A549 (cell line): Measurements from ENCODE around the gene CASQ1. TPM values are rescaled to one million over a fixed set of nuclear protein-coding genes. Genes with fewer than 3 reads are reported as not detected.

Experiments used
- ATAC-seq, 2 experiments: fragments of 200-7000 bp in 1 of 2; fragments of >200 bp in 1 of 2; cut with Nextera tagmentation in 1 of 2; cut with Tn5 transposase in 1 of 2; 3 replicates each; pipeline versions ENCODE4 v1.8.0 to v1.9.1; 2018 to 2020; ENCODE audit warnings: mild to moderate bottlenecking in 1 of 2, moderate library complexity in 1 of 2
- CTCF ChIA-PET: fragments of 300-600 bp; sonication (Branson Sonifier 250); formaldehyde crosslinking; extraction: SDS; loops from one replicate; lab custom pipeline; 2021; ENCODE audit warnings: antibody characterized with exemption, inconsistent platforms; lab: Yijun Ruan, JAX
- POLR2A ChIA-PET: fragments of 350-600 bp; formaldehyde crosslinking; extraction: SDS; loops from one replicate; lab custom pipeline; 2021; ENCODE audit warnings: antibody characterized with exemption, inconsistent platforms; lab: Yijun Ruan, JAX
- DNase-seq, 2 experiments: peaks; one replicate each; pipeline versions ENCODE4 v3.0.0 to v3.0.0-alpha.2; 2011 to 2016; ENCODE audit warnings: low read depth in 1 of 2, low spot score in 1 of 2
- FAIRE-seq: peaks from 2 replicates; lab custom pipeline; 2011; peaks lifted over from hg19 to GRCh38; lab: Jason Lieb, UNC
- H3K27ac ChIP-seq, 2 experiments: fragments of >200 bp; sonication (Bioruptor Twin); formaldehyde crosslinking; 3 replicates each; pipeline ENCODE4 v1.5.1; 2016 to 2017
- H3K4me1 ChIP-seq: fragments of >200 bp; sonication (Bioruptor Twin); formaldehyde crosslinking; 3 replicates; pipeline ENCODE4 v1.6.1; 2016
- H3K4me2 ChIP-seq: fragments of >200 bp; sonication (Bioruptor Twin); formaldehyde crosslinking; 3 replicates; pipeline ENCODE4 v1.6.1; 2016
- H3K4me3 ChIP-seq: fragments of >200 bp; sonication (Bioruptor Twin); formaldehyde crosslinking; 3 replicates; pipeline ENCODE4 v1.5.1; 2016
- H3K9me3 ChIP-seq: fragments of >200 bp; sonication (Bioruptor Twin); formaldehyde crosslinking; 3 replicates; pipeline ENCODE4 v1.6.1; 2016
- BHLHE40 ChIP-seq: IDR thresholded peaks from 2 replicates; pipeline ENCODE4 v1.6.1; 2012; ENCODE audit warnings: low read depth, low read length, inconsistent platforms
- CBX2 ChIP-seq: fragments of 200-600 bp; sonication (generic); IDR thresholded peaks from 2 replicates; pipeline ENCODE4 v1.6.1; 2016; ENCODE audit warnings: low read depth, mild to moderate bottlenecking, borderline replicate concordance
- CEBPB ChIP-seq, 2 experiments: fragments of >200 bp in 1 of 2; sonication (Bioruptor Twin) in 1 of 2; formaldehyde crosslinking in 1 of 2; IDR thresholded peaks; 2 replicates each; pipeline ENCODE4 v1.6.1; 2012 to 2016
- EP300 ChIP-seq, 2 experiments: fragments of >200 bp; sonication (Bioruptor Twin); formaldehyde crosslinking; IDR thresholded peaks; 2 replicates in 1 of 2; 3 replicates in 1 of 2; pipeline ENCODE4 v1.6.1; 2016 to 2017
- ESRRA ChIP-seq: fragments of 150-350 bp; IDR thresholded peaks from 2 replicates; pipeline ENCODE4 v1.6.1; 2014; ENCODE audit warnings: mild to moderate bottlenecking, low read length, borderline replicate concordance
- FOSB ChIP-seq: fragments of 250-450 bp; sonication (Bioruptor Pico); IDR thresholded peaks from 2 replicates; pipeline ENCODE4 v1.5.0; 2020; ENCODE audit warnings: mild to moderate bottlenecking, moderate library complexity
- FOSL2 ChIP-seq, 2 experiments: fragments of 450-650 bp in 1 of 2; fragments of >200 bp in 1 of 2; sonication (Bioruptor Twin) in 1 of 2; formaldehyde crosslinking; IDR thresholded peaks; 2 replicates each; pipeline versions ENCODE4 v1.5.0 to v1.6.1; 2016 to 2020; ENCODE audit warnings: mild to moderate bottlenecking in 1 of 2, moderate library complexity in 1 of 2
- GATA3 ChIP-seq: IDR thresholded peaks from 2 replicates; pipeline ENCODE4 v1.6.1; 2012; ENCODE audit warnings: borderline replicate concordance
- HDAC2 ChIP-seq: fragments of 200-600 bp; sonication (generic); IDR thresholded peaks from 2 replicates; pipeline ENCODE4 v1.6.1; 2016
- HMGXB4 ChIP-seq: fragments of 250-450 bp; sonication (Bioruptor Pico); IDR thresholded peaks from 2 replicates; pipeline ENCODE4 v1.5.0; 2021; ENCODE audit warnings: mild to moderate bottlenecking, moderate library complexity, borderline replicate concordance
- HOXA7 ChIP-seq: fragments of 250-450 bp; sonication (Bioruptor Pico); IDR thresholded peaks from 2 replicates; pipeline ENCODE4 v1.5.0; 2020; ENCODE audit warnings: mild to moderate bottlenecking, moderate library complexity
- HOXB5 ChIP-seq: fragments of 250-450 bp; sonication (Bioruptor Pico); IDR thresholded peaks from 2 replicates; pipeline ENCODE4 v1.5.0; 2020; ENCODE audit warnings: mild to moderate bottlenecking, moderate library complexity
- JUN ChIP-seq, 2 experiments: fragments of >200 bp; sonication (Bioruptor Twin); formaldehyde crosslinking; IDR thresholded peaks; 2 replicates in 1 of 2; 3 replicates in 1 of 2; pipeline ENCODE4 v1.6.1; 2016 to 2017
- JUNB ChIP-seq: fragments of >200 bp; sonication (Bioruptor Twin); formaldehyde crosslinking; IDR thresholded peaks from 2 replicates; pipeline ENCODE4 v1.6.1; 2016
- MAZ ChIP-seq: fragments of 150-350 bp; IDR thresholded peaks from 2 replicates; pipeline ENCODE4 v1.6.1; 2014; ENCODE audit warnings: antibody characterized with exemption, low read depth, low read length, borderline replicate concordance
- NFE2L2 ChIP-seq: fragments of 150-350 bp; conservative IDR thresholded peaks from 2 replicates; pipeline ENCODE4 v1.6.1; 2014; ENCODE audit warnings: low read length
- PHF8 ChIP-seq: fragments of 200-600 bp; sonication (generic); IDR thresholded peaks from 2 replicates; pipeline ENCODE4 v1.6.1; 2016; ENCODE audit warnings: low read depth, mild to moderate bottlenecking, antibody characterized with exemption, moderate library complexity, borderline replicate concordance
- RAD21 ChIP-seq, 2 experiments: fragments of >200 bp in 1 of 2; sonication (Bioruptor Twin) in 1 of 2; formaldehyde crosslinking in 1 of 2; IDR thresholded peaks in 1 of 2; conservative IDR thresholded peaks in 1 of 2; 2 replicates in 1 of 2; 3 replicates in 1 of 2; pipeline ENCODE4 v1.6.1; 2012 to 2018; ENCODE audit warnings: inconsistent platforms in 1 of 2
- RARB ChIP-seq: fragments of 250-450 bp; sonication (Bioruptor Pico); IDR thresholded peaks from 2 replicates; pipeline ENCODE4 v1.8.0; 2021; ENCODE audit warnings: mild to moderate bottlenecking, moderate library complexity
- RCOR1 ChIP-seq: fragments of 150-350 bp; IDR thresholded peaks from 2 replicates; pipeline ENCODE4 v1.6.1; 2014; ENCODE audit warnings: antibody characterized with exemption, low read length, low read depth
- RFX5 ChIP-seq: fragments of 450-650 bp; IDR thresholded peaks from 2 replicates; pipeline ENCODE4 v1.7.1; 2014; ENCODE audit warnings: antibody characterized with exemption, mild to moderate bottlenecking, moderate library complexity
- SREBF2 ChIP-seq: fragments of 450-650 bp; IDR thresholded peaks from 2 replicates; pipeline ENCODE4 v1.6.1; 2014; ENCODE audit warnings: mild to moderate bottlenecking, moderate library complexity
- USF2 ChIP-seq: fragments of 450-650 bp; IDR thresholded peaks from 2 replicates; pipeline ENCODE4 v1.6.1; 2014; ENCODE audit warnings: antibody characterized with exemption
- ZC3H11A ChIP-seq: fragments of 450-650 bp; IDR thresholded peaks from 2 replicates; pipeline ENCODE4 v1.6.1; 2014; ENCODE audit warnings: antibody characterized with exemption, mild to moderate bottlenecking
- ZFP36 ChIP-seq: fragments of 450-650 bp; IDR thresholded peaks from 2 replicates; pipeline ENCODE4 v1.6.1; 2014; ENCODE audit warnings: borderline replicate concordance; ENCODE audit not compliant: partially characterized antibody
- ZNF302 ChIP-seq: fragments of 250-450 bp; sonication (Bioruptor Pico); IDR thresholded peaks from 2 replicates; pipeline ENCODE4 v1.9.0; 2021; ENCODE audit warnings: inconsistent platforms, mild to moderate bottlenecking, moderate library complexity
- WGBS: methylation state at CpG from one replicate; pipeline ENCODE4 v1.1.6; 2017; ENCODE audit errors: missing lambda C conversion rate; 5-methylcytosine and 5-hydroxymethylcytosine counted together
- polyA plus RNA-seq, 4 experiments: library from polyadenylated mRNA; depleted of rRNA in 3 of 4; stranded (reverse); fragments of >200 nt; fragmentation: RNase III in 1 of 4; extraction: RNeasy Plus Mini Kit Qiagen cat#74134 plus additional on column Dnase treatment in 1 of 4; gene quantifications; 2 replicates in 3 of 4; 3 replicates in 1 of 4; pipeline ENCODE4 v1.2.3, GENCODE V29; 2011 to 2017
- TF ChIP-seq, protein P1 (sequence below): fragments of >200 bp; sonication (Bioruptor Twin); formaldehyde crosslinking; IDR thresholded peaks from 2 replicates; pipeline ENCODE4 v1.6.1; 2016
- TF ChIP-seq, protein P2 (sequence below): IDR thresholded peaks from 2 replicates; pipeline ENCODE4 v1.6.1; 2012; ENCODE audit warnings: low read depth, borderline replicate concordance
- TF ChIP-seq, protein P3 (sequence below): fragments of 150-350 bp; IDR thresholded peaks from 2 replicates; pipeline ENCODE4 v1.6.1; 2014; ENCODE audit warnings: low read depth, mild to moderate bottlenecking, low read length

CASQ1 gene
- polyA plus RNA-seq, 2 of the 4 experiments (the other 2 are of a cell fraction): 0.04 to 0.08 TPM

DNA sequence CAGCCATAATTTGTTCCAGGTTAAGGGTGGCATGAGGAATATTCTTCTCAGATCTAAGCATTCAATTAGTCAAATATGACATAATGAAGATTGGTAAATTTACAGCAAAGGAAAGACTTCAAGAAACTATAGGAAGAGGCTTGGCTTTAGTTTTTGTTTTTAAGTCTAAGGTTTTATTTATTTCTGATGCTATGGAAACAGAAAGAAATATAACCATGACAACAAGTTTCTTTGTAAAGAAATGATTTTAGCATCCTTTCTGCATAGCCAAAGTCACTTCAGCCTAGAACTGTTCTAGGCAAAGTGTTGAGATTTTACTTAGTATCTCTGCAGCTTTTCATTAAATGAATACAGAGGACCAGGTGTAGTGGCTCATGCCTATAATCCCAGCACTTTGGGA, 42.5 kb downstream of the CASQ1 start:
- no peak for FAIRE-seq
- H3K4me3 ChIP-seq: no peak overlapping the region
- CTCF ChIA-PET: interaction anchor here (0.6 to 5.4 kb wide), 9 partner anchors 9 to 132 kb away, joined by 3 to 24 read pairs (median 5); no protein-coding TSS in a partner anchor

DNA sequence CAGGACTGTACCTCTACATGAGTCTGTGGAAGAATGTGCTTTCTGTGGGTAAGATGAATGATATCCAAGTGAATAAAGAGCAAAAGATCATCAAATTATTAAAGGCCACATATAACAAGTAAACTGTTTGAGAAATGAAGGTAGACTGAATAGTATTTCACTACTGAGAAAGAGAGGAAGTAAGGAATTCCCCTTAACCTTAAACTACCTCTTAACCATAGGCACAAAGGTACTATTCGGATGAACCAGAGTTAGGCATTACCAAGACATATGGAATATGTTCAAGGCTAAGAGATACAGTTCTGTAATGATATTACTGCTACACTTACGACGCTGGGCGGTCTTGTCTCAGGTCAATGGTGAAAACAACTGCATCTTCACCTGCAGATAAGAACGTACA, 46.4 kb downstream of the CASQ1 start:
- Histone ChIP-seq H3K4me3 (no peak overlapping the region), H3K4me2 (no peak overlapping the region), H3K4me1 (no peaks in the 10 kb centered on the region), H3K27ac (no peak overlapping the region), H3K9me3 (no peaks in the 10 kb centered on the region)
- FAIRE-seq (no peak), ATAC-seq (no peak), DNase-seq (no peak)
- TF ChIP-seq NFE2L2: no peak
- TF ChIP-seq RARB (CRISPR knock-in tag): no peak
- no peak for TF ChIP-seq PHF8
- no peak for TF ChIP-seq JUNB
- no peak for TF ChIP-seq ZC3H11A
- no peak for TF ChIP-seq SREBF2
- no peak for TF ChIP-seq MAZ
- TF ChIP-seq FOSB (CRISPR knock-in tag): no peak
- ChIA-PET POLR2A (no interaction called here), CTCF (interaction anchor here (5.4 kb wide), 1 partner anchor 16 kb away, joined by 24 read pairs; no protein-coding TSS in a partner anchor)
- 90% methylated on average over 5 of the region's 5 CpGs for WGBS

More for the DNA sequence above, 42.5 kb downstream of the CASQ1 start:
- H3K4me2 ChIP-seq: no peak overlapping the region
- POLR2A ChIA-PET: no interaction called here
- H3K4me1 ChIP-seq: no peaks in the 10 kb centered on the region
- no peak overlapping the region for H3K27ac ChIP-seq
- no peak for TF ChIP-seq ZNF302 (CRISPR knock-in tag)
- no peak for TF ChIP-seq JUNB
- TF ChIP-seq ZFP36: no peak
- TF ChIP-seq CEBPB (IDR thresholded peaks at IDR 0.05): no peak
- TF ChIP-seq RCOR1: no peak
- no peak for TF ChIP-seq SREBF2
- no peak for TF ChIP-seq HOXB5 (CRISPR knock-in tag)
- TF ChIP-seq, protein P1, sequence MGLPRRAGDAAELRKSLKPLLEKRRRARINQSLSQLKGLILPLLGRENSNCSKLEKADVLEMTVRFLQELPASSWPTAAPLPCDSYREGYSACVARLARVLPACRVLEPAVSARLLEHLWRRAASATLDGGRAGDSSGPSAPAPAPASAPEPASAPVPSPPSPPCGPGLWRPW: no peak
- no peak for TF ChIP-seq ESRRA
- TF ChIP-seq, protein P2, sequence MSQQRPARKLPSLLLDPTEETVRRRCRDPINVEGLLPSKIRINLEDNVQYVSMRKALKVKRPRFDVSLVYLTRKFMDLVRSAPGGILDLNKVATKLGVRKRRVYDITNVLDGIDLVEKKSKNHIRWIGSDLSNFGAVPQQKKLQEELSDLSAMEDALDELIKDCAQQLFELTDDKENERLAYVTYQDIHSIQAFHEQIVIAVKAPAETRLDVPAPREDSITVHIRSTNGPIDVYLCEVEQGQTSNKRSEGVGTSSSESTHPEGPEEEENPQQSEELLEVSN: no peak
- DNase-seq: no peak
- no peak for ATAC-seq
- no peaks in the 10 kb centered on the region for H3K9me3 ChIP-seq

DNA sequence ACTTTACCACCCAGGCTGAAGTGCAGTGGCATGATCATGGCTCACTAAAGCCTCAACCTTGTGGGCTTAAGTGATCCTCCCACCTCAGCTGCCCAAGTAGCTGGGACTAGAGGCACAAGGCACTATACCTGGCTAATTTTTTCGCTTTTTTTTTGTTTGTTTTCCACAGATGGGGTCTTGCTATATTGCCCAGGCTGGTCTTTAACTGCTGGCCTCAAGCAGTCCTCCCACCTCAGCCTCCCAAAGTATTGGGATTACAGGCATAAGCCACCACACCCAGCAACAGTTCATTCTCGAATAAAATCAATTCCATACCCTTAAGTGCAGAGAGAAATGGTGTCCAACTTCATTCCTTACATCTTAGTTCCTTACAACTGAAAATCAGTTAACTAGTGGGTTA, 47.2 kb downstream of the CASQ1 start:
- ChIA-PET POLR2A (no interaction called here), CTCF (interaction anchor here (0.9 to 5.4 kb wide), 4 partner anchors 14 to 54 kb away, joined by 3 to 24 read pairs (median 5); no protein-coding TSS in a partner anchor)
- WGBS: 90% methylated on average over 2 of the region's 2 CpGs
- ATAC-seq: no peak
- DNase-seq: no peak
- Histone ChIP-seq H3K4me1 (no peaks in the 10 kb centered on the region), H3K4me3 (no peak overlapping the region), H3K9me3 (no peaks in the 10 kb centered on the region), H3K27ac (no peak overlapping the region), H3K4me2 (no peak overlapping the region)
- FAIRE-seq: no peak
- TF ChIP-seq ZFP36: no peak
- TF ChIP-seq HOXA7 (CRISPR knock-in tag): no peak
- TF ChIP-seq GATA3: no peak
- TF ChIP-seq, protein P3, sequence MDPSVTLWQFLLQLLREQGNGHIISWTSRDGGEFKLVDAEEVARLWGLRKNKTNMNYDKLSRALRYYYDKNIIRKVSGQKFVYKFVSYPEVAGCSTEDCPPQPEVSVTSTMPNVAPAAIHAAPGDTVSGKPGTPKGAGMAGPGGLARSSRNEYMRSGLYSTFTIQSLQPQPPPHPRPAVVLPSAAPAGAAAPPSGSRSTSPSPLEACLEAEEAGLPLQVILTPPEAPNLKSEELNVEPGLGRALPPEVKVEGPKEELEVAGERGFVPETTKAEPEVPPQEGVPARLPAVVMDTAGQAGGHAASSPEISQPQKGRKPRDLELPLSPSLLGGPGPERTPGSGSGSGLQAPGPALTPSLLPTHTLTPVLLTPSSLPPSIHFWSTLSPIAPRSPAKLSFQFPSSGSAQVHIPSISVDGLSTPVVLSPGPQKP: no peak
- TF ChIP-seq ZNF302 (CRISPR knock-in tag): no peak
- TF ChIP-seq, protein P1: no peak
- no peak for TF ChIP-seq RAD21 (conservative IDR thresholded peaks at IDR 0.05 in 1 of 2, IDR thresholded peaks at IDR 0.05 in 1 of 2)
- TF ChIP-seq FOSL2 (IDR thresholded peaks at IDR 0.05): no peak
- TF ChIP-seq FOSL2 (CRISPR knock-in tag; IDR thresholded peaks at IDR 0.05): no peak
- TF ChIP-seq RFX5: no peak
- TF ChIP-seq CBX2: no peak
- TF ChIP-seq SREBF2: no peak
- no peak for TF ChIP-seq BHLHE40
- no peak for TF ChIP-seq EP300 (IDR thresholded peaks at IDR 0.05)
- TF ChIP-seq JUN (IDR thresholded peaks at IDR 0.05): no peak
- TF ChIP-seq HDAC2: no peak
- no peak for TF ChIP-seq HMGXB4 (CRISPR knock-in tag)
- no peak for TF ChIP-seq USF2
